HG02588 (cell line): ENCODE data around the gene ADGRD1.

Source experiments
- ATAC-seq: cut with Tn5 transposase; IDR thresholded peaks from one replicate; pipeline ENCODE4 v1.9.1; 2021; ENCODE audit warnings: mild to moderate bottlenecking, moderate library complexity; ENCODE audit not compliant: unreplicated experiment

The ADGRD1 gene

DNA sequence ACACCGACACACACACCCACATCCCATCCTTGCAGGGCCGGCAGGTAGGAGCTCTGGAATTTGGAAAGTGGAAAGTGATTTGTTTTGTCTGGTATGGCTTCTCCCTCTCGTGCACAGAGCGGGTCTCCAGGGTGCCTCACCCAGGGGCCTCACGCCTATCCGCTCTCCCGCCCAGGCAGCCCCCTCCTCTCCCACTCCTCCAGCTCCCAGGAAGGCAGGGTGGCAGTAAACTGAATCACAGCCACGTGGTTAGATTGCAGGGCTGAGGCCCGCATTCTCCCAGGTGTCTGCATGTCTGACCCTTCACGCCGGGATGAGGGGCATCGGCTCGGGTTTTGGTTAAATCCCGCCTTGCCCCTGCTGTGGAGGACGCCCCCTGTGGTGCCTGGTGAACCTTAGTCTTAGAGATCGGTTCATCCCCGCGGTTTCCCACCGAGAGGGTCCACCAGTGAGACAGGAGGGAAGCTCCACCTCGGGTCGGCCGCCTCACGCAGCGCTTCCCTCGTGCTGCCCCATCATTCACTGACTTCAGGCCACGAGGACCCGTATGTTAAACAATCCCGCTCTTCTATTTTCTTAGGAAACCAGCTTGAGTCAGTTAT lies 64.4 kb downstream of the ADGRD1 start:
- no peak for ATAC-seq

- ATAC-seq, result no peak
Observed at GRCh38 chr12:131018808-131019397, 65.2 kb downstream of the ADGRD1 start.

DNA sequence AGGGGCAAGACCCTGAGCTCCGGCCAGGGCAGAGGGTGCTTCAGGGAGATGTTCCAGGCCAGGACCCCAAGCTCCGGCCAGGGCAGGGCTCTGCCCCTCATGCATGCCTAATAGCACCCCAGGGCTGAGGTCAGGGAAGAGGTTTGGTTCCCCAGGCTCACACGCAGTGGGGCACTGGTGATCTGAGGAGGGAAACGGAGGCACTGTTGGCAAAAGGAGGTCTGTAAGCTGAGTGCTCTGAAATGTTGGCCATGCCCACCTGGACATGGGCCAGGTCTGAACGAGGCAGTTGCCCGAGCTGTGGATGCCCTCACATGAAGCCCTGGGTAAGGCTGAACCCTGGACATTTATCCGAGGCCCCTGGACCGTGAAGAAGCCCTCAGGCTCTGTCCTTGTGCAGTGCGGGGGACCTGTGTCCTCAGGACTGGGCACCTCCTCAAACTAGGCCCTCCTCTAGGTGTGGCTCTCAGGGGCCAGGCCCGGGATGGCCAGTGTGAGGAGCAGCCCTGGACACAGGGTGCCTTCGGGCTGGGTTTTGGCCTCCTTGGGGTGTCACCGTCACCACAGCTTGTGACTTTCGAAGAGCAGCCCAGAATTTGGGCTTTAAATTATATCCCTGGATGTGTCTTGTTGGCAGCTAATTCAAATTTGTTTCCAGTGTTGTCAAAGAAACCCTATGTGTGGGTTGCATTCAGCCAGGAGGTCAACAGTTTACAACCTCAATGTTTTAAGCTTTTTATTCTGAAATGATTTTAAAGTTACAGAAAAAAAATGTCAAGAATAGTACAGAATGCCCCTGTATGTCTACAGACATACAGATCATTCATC lies 66.8 kb downstream of the ADGRD1 start:
- ATAC-seq, result no peak

DNA sequence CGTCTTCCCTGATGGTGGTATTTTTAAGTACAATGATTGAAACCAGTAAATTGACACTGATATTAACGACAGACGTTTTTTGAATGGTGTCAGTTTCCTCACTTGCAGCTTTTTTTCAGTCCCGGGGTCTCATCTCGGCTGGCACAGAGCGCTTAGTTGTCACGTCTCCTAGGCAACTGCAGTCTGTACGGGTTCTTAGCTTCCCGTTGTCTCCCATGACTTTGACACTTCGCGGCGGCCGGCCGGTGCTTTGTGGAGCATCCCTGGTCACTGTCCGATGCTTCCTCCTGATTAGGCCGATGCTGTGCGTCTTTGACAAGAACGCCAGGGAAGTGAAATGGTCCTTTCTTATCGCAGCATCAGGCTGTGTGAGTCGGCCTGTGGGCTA lies 67.4 kb downstream of the ADGRD1 start:
- no peak for ATAC-seq

- ATAC-seq, result no peak
Observed at GRCh38 chr12:131024026-131024425, 70.3 kb downstream of the ADGRD1 start.

- ATAC-seq, result no peak
Observed at GRCh38 chr12:131024721-131025120, 71.0 kb downstream of the ADGRD1 start.

GRCh38 chr12:131025234-131025633 lies 71.5 kb downstream of the ADGRD1 start:
- no peak for ATAC-seq

GRCh38 chr12:131025939-131026702 lies 72.4 kb downstream of the ADGRD1 start:
- no peak for ATAC-seq

DNA sequence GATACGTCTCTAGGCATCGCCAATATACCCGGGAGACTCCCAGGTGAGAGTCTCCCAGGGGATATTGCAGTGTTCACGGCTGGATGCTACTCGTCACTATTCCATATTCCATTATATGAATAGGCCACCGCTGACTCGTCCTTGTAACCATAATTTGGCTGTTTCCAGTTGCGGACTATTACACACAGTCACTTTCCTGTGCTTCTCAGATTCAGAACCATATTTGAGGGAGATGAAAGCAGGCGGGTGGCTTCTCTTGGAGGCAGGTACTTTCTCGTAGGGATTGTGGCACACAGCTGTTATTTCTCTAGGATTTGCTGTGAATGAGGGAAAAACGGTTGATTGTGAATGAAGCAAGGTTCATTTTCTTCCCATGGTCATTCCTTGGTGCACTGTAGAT lies 73.0 kb downstream of the ADGRD1 start:
- no peak for ATAC-seq

GRCh38 chr12:131027264-131027663 lies 73.6 kb downstream of the ADGRD1 start:
- ATAC-seq, result no peak

DNA sequence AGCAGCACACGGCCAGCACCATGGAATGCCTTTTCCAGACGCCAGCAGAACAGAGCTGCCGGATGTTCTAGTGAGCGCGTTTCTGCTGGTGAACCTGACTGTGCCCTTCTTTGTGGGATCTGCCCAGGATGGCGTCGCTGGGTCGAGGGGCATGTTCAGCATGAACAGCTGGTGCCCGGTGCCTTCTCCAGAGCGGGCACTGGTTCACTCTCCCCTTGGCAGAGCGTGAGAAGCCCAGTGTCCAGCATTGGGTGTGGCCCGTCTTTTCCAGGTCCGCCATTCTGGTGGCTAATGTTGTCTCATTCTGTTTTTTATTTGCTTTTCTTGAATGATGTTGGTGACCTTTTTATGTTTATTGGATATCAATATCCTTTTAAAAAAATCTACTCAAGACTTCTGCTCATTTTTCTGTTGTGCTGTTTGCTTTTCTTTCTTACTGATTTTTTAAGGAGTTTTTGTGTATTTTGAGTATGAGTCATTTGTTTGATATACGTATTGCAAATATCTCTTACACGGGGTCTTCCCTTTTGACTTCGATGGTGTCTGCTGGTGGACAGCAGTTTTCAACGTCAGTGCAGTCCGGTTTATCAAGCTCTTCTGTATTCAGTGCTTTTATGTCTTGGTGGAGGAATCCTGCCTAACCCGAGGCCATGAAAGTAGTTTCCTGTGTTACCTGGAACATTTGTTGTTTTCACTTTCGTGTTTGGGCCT lies 74.3 kb downstream of the ADGRD1 start:
- no peak for ATAC-seq

DNA sequence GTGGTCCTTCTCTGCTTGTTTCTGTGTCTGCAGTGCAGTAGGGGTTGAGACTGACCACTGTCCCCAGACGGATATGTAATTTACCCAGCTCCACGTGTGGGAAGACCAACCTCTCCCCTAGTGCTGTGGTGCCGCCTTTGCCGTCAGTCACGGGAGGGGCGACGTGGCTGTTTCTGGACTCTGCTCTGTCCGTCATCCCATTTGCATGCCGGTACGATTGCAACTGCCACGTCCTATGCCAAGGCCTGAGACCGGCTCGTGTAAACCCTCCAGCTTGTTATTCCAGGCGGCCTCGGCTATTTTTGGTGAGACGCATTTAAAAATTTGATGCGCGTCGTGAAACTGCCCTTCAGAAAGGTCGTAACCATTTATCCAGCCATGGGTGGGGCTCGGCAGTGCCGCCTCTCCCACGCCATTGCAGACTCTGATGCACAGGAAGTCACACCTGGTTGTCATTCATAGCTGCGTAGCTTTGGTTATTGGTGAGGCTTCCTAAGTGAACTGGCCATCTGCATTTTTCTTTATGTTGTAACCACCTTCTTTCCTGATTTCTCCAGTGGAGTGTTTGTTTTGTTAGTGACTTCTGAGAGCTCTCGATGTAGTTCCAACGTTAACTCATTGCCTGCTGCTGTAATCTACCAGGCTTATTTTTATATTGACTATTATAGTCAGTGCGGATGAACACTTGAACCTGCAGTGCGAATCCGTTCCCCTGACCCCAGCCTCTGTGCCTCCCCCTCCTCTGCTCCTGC lies 75.1 kb downstream of the ADGRD1 start:
- ATAC-seq, result no peak

- ATAC-seq, result no peak
Observed at GRCh38 chr12:131030472-131031328, 77.0 kb downstream of the ADGRD1 start.

DNA sequence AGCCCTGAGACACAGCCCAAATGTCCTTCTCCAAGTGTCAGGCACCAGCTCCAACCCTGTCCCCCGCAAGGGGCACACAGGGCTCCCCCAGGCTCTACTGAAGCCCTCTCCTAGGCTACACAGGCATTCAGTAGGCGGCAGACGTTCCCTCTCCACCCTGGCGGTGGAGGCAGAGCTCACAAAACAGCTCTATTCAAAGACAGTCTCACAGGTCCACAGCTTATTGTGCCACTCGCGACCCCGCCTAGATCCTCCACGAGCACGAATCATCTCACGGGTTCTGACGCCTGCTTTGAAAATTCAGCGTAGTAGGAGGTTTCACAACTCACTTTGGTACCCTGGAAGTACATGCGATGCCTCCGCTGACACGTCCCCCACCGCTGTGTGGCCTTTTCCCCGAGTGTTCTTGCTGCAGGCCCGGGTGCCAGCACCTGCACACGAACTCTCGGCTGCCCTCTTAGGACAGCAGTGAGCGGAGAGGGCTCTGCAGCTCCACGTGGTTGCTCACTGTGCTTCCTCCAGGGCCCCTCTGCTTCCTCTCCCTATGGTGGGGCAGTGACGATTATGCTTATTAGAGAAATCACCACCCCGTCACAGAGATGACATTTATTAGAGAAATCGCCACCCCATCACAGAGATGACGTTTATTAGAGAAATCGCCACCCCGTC lies 78.5 kb downstream of the ADGRD1 start:
- ATAC-seq, result no peak

- no peak for ATAC-seq
Observed at GRCh38 chr12:131033486-131033885, 79.8 kb downstream of the ADGRD1 start.

GRCh38 chr12:131033886-131034482 lies 80.3 kb downstream of the ADGRD1 start:
- no peak for ATAC-seq

DNA sequence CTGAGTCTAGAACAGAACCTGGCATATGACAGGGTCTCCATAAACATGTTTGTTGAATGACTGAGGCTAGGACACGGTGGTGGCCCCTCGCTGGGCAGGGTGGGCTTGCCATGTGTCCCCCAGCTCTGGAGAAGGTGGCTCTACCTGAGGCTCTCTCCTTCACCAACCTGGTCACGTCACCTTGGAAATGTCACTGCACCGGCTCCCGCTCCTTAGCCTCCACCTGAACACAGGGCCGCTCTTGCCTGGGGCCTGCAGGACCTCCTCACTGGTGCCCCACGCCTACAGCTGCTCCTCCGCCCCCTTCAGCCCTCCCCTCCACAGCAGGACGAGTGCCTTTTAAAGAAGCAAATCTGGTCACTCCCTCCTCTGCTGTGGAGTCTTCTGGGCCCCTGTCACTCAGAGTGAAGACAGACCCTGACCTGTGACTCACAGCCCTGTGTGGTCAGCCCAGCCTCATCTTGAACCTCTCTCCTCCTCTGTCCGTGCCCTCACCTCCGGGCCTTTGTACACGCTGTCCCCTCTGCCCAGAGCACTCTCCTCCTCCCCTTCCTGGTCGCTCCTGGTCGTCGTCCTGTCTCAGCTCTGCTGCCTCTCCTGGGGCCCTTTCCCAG lies 81.0 kb downstream of the ADGRD1 start:
- ATAC-seq, result no peak

DNA sequence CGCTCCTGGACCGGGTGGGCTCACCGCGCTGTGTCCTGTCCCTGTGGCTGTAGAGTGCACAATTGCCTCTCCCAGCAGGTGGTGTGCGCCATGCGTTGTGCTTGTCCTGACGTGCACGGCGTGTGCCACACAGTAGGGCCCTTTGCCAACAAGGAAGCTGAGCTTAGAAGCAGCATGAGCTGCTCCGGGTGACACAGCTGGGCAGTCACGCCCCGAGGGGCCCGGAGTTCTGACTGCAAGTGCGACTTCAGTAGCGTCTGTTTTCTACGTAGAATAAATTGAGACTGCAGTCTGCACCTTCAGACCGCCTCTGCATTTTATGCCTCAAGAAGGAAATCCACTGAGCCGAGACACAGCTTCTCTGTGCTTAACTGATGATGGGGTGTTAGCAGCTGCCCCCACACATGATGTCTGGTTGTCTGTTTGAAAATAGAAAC lies 81.6 kb downstream of the ADGRD1 start:
- no peak for ATAC-seq
